ENCODE measurements around the gene CD248. TPM values are rescaled to one million over a fixed set of nuclear protein-coding genes. Genes with fewer than 3 reads are reported as not detected.

CD248 gene
- total RNA-seq, 2 donors from 2014 or later = 67.5 to 248 TPM

GRCh38 chr11:66344550-66345315 is 27.9 kb upstream of the CD248 start, which contains the start of gene BRMS1:
BRMS1 (minus strand) TSS chr11:66345104; CDS start chr11:66342234, 2,870 bp downstream.
- intact Hi-C loops (cut with DNase I) = no loop called here
- peak; percentile 100 for DNase-seq (ENCODE audit: low spot score)

DNA sequence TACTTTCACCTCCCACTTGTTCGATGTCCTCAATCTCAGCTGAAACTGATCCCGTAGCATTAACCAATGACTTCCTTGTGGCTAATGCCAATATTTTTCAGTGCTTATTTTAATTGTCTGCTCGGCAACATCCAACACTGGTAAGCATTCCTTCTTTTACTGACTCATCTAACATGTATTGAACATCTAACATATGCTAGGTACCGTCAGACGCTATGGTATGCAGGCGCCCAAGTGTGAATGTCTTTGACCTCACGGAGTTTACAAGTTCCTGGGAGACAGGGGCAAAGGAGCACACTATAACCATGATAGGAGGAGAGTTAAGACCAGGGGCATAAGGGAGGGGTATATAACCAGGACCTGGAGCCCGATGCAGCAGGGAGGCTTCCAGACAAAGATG is 26.3 kb upstream of the CD248 start:
- intact Hi-C loops (cut with DNase I) = no loop called here
- peak; percentile 22 for DNase-seq (ENCODE audit: low spot score)

GRCh38 chr11:66341502-66342126 is 24.8 kb upstream of the CD248 start:
- DNase-seq (ENCODE audit: low spot score) = peak; percentile 50
- intact Hi-C loops (cut with DNase I) = no loop called here

GRCh38 chr11:66340596-66341501 is 24.0 kb upstream of the CD248 start:
- intact Hi-C loops (cut with DNase I) = no loop called here
- peak; percentile 49 for DNase-seq (ENCODE audit: low spot score)

DNA sequence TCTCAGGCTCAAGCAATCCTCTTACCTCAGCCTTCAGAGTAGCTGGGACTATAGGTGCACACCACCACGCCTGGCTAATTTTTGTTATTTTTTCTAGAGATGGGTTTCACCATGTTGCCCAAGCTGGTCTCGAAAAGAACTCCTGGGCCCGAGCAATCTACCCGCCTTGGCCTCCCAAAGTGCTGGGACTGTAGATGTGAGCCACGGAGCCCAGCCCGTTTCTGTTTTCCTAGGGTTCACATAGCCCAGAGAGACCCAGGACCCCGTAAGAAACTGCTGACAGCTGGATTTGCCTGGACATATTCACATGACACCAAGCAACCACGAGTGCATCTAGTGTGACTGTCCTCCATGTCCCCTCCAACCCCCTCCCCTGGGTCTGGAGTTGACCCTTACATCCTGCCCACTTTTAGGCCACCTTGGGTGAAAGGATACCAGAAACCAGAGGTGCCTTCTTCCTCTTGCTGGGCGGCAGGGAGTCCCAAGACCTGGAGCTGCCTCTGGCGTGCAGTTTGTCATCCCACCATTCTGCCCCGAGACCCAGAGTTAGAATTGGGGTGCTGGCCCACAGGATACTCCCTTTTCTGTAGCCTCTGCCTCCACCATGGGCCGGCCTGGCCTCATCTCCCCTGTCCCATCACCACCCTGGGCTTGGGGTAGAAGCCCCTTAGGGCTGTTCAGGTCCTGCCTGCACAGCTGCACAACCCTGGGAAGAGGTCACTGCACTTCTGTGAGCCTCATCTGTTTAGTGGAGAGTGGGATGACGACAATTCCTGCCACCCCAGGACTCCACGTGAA is 23.0 kb upstream of the CD248 start:
- intact Hi-C loops (cut with DNase I) = no loop called here
- peak; percentile 49 for DNase-seq (ENCODE audit: low spot score)

GRCh38 chr11:66339162-66339675 is 22.4 kb upstream of the CD248 start:
- peak; percentile 49 for DNase-seq (ENCODE audit: low spot score)
- intact Hi-C loops (cut with DNase I) = no loop called here

DNA sequence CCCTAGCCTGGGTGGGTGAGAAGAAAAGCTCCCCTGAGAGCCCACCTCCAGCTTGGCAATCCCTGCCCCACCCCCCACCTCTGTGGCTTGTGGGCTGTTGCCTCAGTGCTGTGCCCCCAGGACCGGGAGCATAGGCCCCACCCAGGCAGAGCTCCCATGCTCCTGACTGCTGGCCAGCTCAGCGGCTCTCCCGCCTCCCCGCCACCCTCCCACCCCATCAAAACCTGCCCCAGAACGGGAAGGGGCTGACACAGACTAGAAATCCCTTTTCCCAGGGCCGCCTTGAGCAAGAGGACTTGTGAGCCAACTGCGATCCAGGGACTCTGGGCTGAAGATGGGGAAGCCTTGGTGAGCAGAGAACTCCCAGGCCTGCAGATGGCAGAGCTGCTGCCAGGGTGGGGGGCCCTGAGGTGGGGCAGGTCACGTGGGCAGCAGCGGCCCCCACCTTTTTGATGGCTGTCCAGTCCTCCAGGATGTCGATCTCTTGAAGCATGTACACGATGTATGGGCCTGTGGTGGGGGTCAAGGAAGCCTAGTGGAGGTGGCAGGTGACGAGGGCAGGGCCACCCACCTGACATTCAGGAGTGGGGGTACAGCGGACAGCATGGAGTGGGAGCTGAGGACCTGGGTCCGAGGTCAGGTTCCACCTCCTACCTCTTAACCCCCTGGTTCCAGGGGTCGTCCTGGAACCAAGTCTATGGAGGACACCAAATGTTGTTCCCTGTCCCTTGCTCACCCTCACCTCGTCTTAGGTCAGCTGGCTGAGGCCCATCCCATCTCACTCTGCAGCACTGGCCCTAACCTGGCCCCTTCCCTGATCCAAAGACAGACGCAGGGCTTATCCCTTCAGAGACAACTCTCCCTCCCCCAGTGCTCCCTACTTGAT is 21.7 kb upstream of the CD248 start:
- intact Hi-C loops (cut with DNase I) = no loop called here
- DNase-seq (ENCODE audit: low spot score) = peak; percentile 73

GRCh38 chr11:66337103-66337899 is 20.5 kb upstream of the CD248 start:
- intact Hi-C loops (cut with DNase I) = no loop called here
- DNase-seq (ENCODE audit: low spot score) = peak; percentile 72

DNA sequence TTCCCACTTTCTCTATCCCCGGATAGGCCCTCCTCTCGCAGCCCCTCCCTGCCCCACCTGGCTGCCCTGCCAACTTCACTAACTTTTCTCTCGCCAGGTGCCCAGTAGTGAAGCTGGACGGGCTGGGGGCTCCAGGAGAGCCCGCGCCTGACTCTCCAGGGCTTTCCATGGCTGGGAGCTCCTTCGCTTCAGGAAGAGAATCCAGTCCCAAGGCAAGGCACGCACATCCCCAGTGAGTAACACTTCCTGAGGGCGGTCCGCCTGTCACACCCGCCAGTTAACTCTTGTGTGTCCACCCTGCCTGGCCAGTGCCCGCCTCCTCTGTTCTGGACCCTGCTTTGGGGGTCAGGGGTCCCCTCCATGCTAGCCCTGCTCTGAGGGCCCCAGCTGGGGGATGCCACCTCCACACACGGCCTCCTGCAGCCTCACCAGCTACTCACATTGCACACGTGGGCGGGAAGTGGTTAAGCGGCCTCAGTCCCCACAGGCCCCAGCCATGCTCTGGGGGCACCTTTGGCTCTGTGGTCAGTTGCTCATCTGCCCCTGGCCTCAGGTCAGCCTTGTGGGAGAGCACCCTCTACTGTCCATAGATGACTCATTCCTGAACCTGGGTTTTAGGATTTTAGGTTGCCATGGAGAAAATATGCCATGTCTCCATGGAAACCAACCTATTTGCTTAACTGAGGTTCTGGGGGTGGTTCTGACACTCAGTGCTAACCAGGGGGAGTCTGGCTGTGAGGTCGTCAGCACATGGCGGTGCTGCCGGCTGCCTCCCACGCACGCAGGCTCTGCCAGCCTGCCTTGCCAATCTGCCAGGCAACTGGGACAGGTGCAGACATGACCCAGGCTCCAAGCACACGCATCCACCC is 19.6 kb upstream of the CD248 start, which contains the start of gene RIN1:
RIN1 (minus strand) TSS at position 201 of the 869 bp plus-strand sequence; CDS start at position 169, 32 bp downstream.
- intact Hi-C loops (cut with DNase I) = no loop called here
- DNase-seq (ENCODE audit: low spot score) = peak; percentile 93

DNA sequence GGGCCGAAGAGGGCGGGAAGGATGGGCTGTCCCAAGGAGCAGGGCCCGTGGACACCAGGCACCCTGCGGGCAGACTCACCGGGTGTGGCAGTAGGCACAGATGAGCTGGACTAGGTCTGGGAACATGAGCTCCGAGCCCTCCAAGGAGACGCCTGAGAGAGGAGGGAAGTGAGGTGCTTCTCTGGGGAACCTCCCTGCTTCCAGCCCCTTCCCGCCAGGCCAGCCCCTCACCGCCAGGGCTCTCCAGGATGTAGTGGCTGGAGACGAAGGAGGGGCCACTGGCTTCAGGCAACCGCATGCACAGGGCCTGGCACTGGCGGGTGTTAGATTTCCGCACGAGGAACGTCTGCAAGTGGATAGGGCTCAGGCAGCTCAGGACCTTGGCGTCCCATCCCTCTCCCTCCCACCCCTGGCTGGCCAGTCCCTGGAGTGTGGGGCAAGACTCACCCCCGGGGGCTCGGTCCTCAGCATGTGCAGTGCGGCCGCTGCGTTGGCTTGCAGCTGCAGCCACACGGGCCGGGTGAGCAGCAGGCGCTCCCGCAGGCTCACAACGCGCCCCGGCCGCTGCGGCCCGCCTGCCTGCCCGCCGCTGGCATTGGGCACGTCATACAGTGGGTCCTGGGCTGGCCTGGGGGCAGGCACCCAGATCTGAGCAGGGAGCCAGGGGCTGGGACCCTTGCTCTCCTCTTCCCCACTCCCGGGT is 18.8 kb upstream of the CD248 start:
- intact Hi-C loops (cut with DNase I) = no loop called here
- peak; percentile 85 for DNase-seq (ENCODE audit: low spot score)

- peak; percentile 80 for DNase-seq (ENCODE audit: low spot score)
- intact Hi-C loops (cut with DNase I) = no loop called here
Measured at GRCh38 chr11:66334605-66335442, 18.0 kb upstream of the CD248 start.

DNA sequence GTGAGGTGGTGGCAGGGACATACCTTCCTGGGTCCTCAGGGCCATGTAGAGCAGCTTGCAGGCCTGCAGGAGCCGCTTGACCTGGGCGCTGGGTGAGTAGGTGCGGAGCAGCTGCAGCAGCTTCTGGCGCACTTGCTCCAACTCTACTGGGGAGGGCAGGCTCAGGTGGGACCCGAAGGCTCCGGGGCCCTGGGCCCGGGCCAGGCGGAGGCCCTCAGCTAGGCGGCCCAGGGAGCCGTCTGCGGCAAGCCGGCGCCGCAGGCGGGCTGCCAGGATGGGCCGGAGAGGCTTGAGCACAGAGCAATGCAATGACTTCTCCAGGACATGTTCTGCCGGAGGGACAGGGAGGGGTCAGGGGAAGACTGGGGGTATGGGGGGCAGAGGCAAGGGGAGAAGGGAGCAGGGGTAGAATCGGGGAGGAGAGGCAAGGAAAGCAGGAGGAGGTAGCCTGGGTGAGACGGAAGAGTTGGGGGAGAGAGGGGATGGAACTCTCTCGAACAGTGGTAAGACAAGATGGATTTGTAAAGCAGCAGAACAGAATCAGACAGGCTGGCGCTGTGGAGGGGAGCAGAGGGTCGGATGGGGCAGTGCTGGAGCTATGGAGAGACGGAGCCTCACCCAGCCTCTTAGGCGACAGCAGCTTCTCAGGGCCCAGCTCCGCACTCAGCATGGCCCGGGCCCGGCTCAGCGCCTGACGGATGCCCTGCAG is 17.2 kb upstream of the CD248 start:
- DNase-seq (ENCODE audit: low spot score) = peak; percentile 73
- intact Hi-C loops (cut with DNase I) = no loop called here

GRCh38 chr11:66333220-66333877 is 16.5 kb upstream of the CD248 start:
- intact Hi-C loops (cut with DNase I) = no loop called here

More at GRCh38 chr11:66333220-66333877, 16.5 kb upstream of the CD248 start:
- DNase-seq (ENCODE audit: low spot score) = peak; percentile 72
